Right forelimb (tissue), 1 donor: ENCODE data around the gene PPIH.
"Not testable (repeated sequence)": the region's sequence is repeated elsewhere in the genome, so short reads cannot be mapped to it uniquely, and the experiment has no call there.

Experiments used
- DNase-seq: peaks from one replicate; pipeline ENCODE4 v3.0.0-alpha.2; 2018

The PPIH gene

GRCh38 chr1:42657981-42658876 lies at the start of gene PPIH:
PPIH (plus strand) TSS chr1:42658423; CDS start chr1:42658447, 24 bp downstream.
- DNase-seq, result peak; percentile 96

DNA sequence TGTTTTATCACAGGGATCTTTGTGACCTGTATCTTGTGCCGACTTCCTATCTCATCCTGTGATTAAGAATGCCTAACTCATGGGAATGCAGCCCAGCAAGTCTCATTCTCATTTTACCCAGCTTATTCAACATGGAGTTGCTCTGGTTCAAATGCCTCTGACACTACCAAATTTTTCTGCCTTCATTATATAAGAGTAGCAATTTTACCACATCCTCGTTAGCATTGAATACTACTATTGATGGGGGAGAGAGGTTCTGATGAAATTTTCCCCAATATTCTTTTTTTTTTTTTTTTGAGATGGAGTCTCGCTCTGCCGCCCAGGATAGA lies 44.5 kb upstream of the PPIH start:
- no peak for DNase-seq

GRCh38 chr1:42618866-42619265 lies 39.4 kb upstream of the PPIH start:
- DNase-seq, result no peak

- no peak for DNase-seq
These were observed 37.9 kb upstream of the PPIH start for GRCh38 chr1:42620307-42620706.

- not testable (repeated sequence) for DNase-seq
These were observed 37.0 kb upstream of the PPIH start for GRCh38 chr1:42621180-42621579.

DNA sequence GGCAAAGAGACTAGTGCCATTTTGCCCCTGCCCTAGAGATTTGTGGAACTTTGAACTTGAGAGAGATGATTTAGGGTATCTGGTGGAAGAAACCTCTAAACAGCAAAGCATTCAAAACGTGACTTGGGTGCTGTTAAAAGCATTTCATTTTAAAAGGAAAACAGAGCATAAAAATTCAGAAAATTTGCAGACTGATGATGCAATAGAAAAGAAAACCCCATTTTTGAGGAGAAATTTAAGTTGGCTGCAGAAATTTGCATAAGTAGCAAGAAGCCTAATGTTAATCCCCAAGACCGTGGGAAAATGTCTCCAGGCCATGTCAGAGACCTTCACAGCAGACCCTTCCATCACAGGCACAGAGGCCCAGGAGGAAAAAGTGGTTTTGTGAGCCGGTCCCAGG lies 31.0 kb upstream of the PPIH start:
- DNase-seq, result not testable (repeated sequence)

- no peak for DNase-seq
These were observed 19.1 kb upstream of the PPIH start for GRCh38 chr1:42639116-42639515.

DNA sequence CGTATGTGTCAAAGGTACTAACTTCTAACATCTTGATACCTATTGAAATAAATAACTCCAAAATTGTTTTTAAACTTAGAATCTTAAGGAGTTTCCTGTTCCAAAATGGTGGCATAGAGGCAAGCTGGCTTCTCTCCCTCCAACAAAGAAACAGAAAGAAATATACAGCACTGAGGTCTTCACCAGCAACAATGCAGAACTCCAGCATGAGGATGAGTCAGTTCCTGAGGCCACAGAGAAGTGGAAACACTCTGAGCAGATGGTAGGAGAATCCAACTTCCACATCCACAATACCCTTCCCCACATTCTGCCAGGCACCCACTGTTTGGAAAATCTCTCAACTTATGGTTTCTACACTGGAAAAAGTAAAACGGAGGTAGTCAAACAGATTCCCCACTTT lies 12.2 kb upstream of the PPIH start:
- DNase-seq, result no peak

DNA sequence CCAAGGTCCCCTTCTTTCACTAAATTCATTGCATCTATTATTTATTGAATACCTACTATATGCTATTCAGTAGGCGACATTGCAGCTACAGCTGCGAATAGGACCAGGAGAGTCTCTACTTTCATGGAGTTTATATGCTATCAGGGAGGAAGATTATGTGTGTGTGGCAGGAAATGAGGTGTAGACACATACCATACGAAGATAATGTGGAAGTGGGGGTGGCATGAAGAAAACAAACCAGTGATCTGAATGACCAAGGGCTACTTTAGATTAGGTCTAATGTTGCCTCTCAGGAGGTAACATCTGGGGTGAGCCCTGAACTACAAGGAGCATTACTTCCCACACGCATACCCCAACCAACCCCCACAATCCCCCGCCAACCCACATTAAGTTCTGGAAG lies 1.0 kb upstream of the PPIH start:
- no peak for DNase-seq

DNA sequence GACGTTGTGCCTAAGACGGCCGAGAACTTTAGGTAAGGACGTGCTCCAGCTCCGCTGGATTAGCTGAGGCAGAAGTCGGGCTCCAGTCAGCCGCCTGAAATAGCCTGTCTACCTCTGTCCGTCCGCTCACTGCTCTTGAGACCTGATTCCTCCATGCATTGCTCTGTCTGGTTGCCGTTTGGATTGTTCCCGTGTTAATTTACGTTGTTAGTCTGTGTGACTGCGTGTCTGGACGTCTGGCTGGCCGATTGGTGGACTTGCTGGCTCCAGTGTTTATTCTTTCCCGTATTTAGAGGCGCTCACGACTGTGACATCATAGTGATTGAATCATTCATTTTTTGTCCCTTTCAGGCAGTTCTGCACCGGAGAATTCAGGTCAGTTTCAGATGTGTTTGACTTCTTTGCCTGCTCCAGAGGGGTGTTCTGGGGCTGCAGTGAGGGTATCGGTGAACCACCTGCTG lies 684 bp downstream of the PPIH start:
- DNase-seq, result no peak

GRCh38 chr1:42660907-42661500 lies 2.8 kb downstream of the PPIH start:
- no peak for DNase-seq

GRCh38 chr1:42669936-42670335 lies 11.7 kb downstream of the PPIH start:
- DNase-seq, result no peak

DNA sequence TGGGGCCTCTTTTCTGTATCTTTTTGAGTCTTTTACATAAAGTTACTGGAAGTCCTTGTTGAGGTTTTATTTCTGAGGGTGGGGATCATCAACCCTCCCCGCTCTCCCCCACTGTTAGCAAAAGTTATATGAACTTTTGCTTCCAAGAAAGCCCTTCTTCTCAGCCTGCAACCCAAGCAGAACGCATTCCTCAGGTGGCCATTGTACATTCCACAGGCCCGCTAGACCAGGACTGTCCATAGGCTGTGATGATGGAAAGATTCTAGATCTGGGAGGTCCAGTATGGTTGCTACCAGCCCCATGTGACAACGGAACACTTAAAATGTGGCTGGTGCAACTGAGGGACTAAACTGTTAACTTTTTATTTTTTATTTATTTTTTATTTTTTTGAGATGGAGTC lies 12.2 kb downstream of the PPIH start:
- DNase-seq, result no peak

DNA sequence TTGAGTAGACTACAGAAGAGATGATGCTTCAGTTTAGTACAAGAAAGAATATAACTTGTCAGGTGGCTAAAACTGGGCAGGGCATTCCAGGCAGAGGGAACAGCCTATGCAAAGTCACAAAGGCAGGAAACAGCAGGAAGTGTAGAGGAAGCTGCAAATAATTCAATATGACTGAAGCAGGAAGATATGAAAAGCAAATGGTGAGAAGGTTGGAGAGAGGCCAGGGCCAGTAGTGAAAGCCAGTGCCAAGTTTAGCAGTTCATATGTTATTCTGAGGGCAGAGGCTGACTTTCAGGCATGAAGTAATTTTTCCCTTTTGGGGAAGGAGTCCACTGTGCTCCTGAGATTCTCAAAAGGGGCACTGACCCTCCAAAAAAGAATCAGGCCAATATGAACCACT lies 16.0 kb downstream of the PPIH start:
- no peak for DNase-seq

DNA sequence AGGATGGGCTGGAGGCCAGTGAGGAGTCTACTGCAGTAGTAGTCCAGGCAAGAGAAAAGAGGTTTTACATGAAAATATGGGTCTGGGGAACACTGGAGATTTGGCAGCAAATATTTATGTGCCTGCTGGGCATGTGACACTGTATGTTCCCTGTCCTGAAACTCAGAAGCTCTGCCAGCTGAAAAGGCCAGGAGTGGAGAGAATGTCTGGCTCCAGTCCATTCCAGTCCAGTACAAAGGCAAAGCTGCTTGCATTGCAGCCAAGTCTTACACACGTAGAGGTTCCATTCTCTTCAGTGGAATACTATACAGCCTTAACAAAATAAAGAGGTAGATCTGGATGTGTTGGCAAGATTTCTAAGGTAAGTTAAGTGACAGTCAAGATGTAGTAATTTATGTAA lies 16.5 kb downstream of the PPIH start:
- no peak for DNase-seq

DNA sequence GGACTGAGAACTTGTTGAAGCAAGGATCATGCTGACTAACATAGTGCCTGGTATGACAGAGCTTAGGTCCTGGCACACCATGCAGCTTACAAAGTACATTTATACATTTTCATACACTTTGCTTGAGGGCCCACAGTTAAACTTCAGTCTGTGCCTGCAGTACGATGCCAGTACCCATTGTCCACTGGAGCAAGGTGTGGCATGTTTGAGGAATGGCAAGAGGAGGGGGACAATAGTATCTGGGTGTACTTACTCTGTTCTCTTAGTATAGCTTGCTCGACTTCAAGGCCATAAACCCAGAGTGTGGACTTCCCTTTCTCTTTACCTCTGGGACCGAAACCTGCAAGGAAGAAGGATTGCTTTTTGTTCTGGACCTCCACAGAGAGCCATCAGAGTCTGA lies 17.2 kb downstream of the PPIH start:
- no peak for DNase-seq

DNA sequence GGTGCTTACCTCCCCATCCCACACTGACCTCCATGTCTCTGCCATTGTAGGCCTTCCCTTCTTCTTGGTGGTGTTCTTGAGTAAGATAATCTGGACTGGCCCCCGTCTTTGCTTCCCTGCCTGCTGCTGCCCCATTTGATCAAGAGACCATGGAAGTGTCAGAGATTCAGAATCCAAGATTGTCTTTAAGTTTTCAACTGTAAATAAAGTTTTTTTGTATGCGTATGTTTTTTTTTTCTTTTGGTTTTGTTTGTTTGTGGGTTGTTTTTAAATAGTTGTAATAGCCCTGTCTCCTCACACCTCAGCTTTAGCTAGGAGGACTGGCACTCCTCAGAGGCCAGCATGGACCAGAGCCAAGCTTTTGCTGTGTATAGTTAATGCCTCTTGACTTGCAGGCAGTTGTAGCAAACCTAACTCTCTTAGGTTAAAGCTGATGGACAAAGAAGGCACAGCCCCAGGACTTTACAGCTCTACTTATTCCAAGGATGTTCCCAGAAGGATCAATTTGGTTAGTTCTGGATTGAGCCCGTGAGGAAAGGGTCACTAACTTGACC lies 18.4 kb downstream of the PPIH start:
- DNase-seq, result no peak

- no peak for DNase-seq
These were observed 21.3 kb downstream of the PPIH start for GRCh38 chr1:42679364-42679983.

GRCh38 chr1:42680055-42680454 lies 21.8 kb downstream of the PPIH start:
- no peak for DNase-seq

- DNase-seq, result peak; percentile 46
These were observed 22.9 kb downstream of the PPIH start for GRCh38 chr1:42680921-42681683.

DNA sequence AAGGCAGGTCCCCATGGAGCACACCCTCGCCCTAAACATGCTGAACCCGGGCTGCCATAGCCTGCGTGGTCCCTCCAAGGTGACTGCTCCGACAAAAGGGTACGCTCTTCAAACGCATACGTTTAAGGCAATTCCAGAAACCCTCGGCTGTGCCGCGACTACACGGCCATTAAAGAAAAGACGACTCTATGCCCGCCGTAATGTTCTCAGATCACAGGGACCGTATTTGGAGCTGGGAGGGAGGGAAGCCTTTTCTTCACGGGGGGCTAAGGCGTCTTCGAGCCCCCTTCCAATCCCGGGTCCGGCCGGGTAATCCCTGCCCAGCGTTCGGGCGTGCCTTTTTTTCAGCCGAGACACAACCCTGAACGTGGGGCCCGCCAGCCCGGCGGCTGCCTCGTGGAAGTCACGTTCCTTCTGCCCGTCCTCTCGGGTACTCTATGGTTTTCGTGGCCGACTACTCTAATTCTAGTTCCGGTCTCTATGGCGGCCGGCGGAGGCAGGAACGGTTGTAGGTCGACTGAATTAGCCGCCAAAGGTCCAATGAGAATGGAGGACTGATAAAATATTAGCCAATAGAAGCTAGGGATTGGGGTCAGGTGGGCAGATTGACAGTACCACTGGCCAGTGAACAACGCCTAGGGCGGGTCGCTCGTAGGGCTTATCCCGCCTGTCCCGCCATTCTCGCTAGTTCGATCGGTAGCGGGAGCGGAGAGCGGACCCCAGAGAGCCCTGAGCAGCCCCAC lies 23.7 kb downstream of the PPIH start, which contains the start of gene YBX1:
Gene YBX1, plus strand, starts transcription at position 678 of the 743 bp plus-strand sequence. CDS start 148 bp downstream, outside the sequence.
- DNase-seq, result peak; percentile 97

GRCh38 chr1:42682484-42682738 lies 24.2 kb downstream of the PPIH start:
- DNase-seq, result not testable (repeated sequence)
